ENCODE data around the gene PFKFB1. TPM values are rescaled to one million over a fixed set of nuclear protein-coding genes. Genes with fewer than 3 reads are reported as not detected.

The PFKFB1 gene
- total RNA-seq, 4 donors from 2014 or later: 4.7 to 54.6 (median 11.3) TPM

Small RNAs within 50 kb of the gene (small RNA-seq; reads per million reads assigned to genes)
- gene RF00614: not detected

Other genes starting within 250 kb of the PFKFB1 start
- gene ITIH6, start 195.9 kb downstream of the PFKFB1 start, total RNA-seq: not detected
- gene MAGED2, start 186.4 kb downstream of the PFKFB1 start, total RNA-seq: 100 to 1,000 TPM in 1 of 4 donors, 10 to 100 TPM in 3; 50.7 to 105 (median 84.4) TPM
- gene TRO, start 73.4 kb downstream of the PFKFB1 start, total RNA-seq: 1 to 10 TPM; 2.3 to 6.8 (median 5.5) TPM
- 1 to 10 TPM; 6.8 to 8.3 (median 7.5) TPM for gene APEX2, start 6.2 kb upstream of the PFKFB1 start, total RNA-seq
- gene ALAS2, start 36.8 kb upstream of the PFKFB1 start, total RNA-seq: 1 to 10 TPM in 2 of 4 donors, not detected in 2; 2.6 to 3.5 TPM
- gene PAGE2B, start 80.8 kb upstream of the PFKFB1 start, total RNA-seq: not detected
- gene PAGE2, start 94.8 kb upstream of the PFKFB1 start, total RNA-seq: not detected
- gene PAGE5, start 226.2 kb upstream of the PFKFB1 start, total RNA-seq: not detected